ENCODE results near the gene CDK8. TPM values are rescaled to one million over a fixed set of nuclear protein-coding genes. Genes with fewer than 3 reads are reported as not detected.

CDK8 gene
- total and polyA plus RNA-seq, 10 of the 15 experiments (the other 5 are each of a cell fraction or from before 2014, with no cell fraction given) = 8.6 to 23.5 (median 12.5) TPM

DNA sequence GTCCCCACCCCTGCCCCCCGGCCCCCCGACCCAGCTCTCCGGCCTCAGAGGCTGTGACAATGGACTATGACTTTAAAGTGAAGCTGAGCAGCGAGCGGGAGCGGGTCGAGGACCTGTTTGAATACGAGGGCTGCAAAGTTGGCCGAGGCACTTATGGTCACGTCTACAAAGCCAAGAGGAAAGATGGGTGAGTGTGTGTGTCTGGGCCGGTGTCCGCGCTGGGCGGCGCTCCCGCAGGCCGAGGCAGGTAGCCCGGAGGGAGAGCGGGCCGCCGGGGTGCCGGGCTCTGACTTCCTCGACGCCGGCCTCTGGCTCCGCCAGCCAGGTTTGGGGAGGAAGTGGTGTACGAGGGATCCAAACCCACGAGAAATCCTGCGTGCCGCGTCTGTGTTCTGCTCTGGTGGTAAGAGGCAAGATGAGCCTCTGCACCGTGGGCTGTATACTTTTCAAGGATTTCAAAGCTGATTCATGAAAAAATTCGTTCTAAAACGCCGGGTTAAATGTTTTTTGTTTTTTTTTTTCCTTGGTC, 718 bp downstream of the CDK8 start (continued):
- TF ChIP-seq CBFB (IDR thresholded peaks at IDR 0.05; ENCODE audit: low read depth) (no peak), HDAC2 (IDR thresholded peaks at IDR 0.05) (no peak), SPI1 (IDR thresholded peaks at IDR 0.05; ENCODE audit: borderline replicate concordance, insufficient read depth, low read depth, low read length) (peak; percentile 42; the same call in 1 of the 2 replicates)

- H3K79me2 ChIP-seq (ENCODE audit: control insufficient read depth, insufficient read depth, low read length) = peaks cover 50% of the 10 kb centered on the region
- peak overlapping the region; percentile 76 for H3K4me2 ChIP-seq (ENCODE audit: control insufficient read depth, insufficient read depth)
- 1% methylated on average over 7 of the region's 7 CpGs for WGBS (ENCODE audit: insufficient coverage, insufficient replicate concordance, low lambda C conversion rate, missing lambda C conversion rate)
- no peaks in the 10 kb centered on the region for H3K9me3 ChIP-seq (replicated peaks; ENCODE audit: control insufficient read depth, insufficient read depth, low read length)
- H3K27ac ChIP-seq (ENCODE audit: control insufficient read depth, insufficient read depth) = peak overlapping the region; percentile 86
- no peaks in the 10 kb centered on the region for H3K4me1 ChIP-seq (ENCODE audit: control insufficient read depth, insufficient read depth, low read length)
- no peak for DNase-seq (ENCODE audit: low read depth, low spot score)
- CTCF ChIA-PET = interaction anchor here (0.6 to 3.0 kb wide), 6 partner anchors 10 to 645 kb away, joined by 3 to 15 read pairs (median 4); no protein-coding TSS in a partner anchor
- in situ Hi-C loops (cut with MboI) = no loop called here
- POLR2A ChIA-PET = no interaction called here
- SMC1A ChIA-PET (ENCODE audit: uncharacterized antibody, unreplicated experiment) = interaction anchor here (0.7 to 1.4 kb wide), 2 partner anchors 36 to 129 kb away, joined by 3 read pairs; no protein-coding TSS in a partner anchor
- H3K36me3 ChIP-seq (ENCODE audit: control insufficient read depth in 2 of 2, insufficient read depth in 2 of 2, low read length in 1 of 2) = no peaks in the 10 kb centered on the region
- peak overlapping the region; percentile 61 for H3K9ac ChIP-seq (ENCODE audit: control insufficient read depth, insufficient read depth, low read length)
- H3K27me3 ChIP-seq (replicated peaks in 1 of 2; ENCODE audit: control insufficient read depth in 2 of 2, insufficient read depth in 2 of 2, low read length in 1 of 2) = no peaks in the 10 kb centered on the region; a peak in 1 of 4 replicates
- intact Hi-C loops (cut with micrococcal nuclease; ENCODE audit: unreplicated experiment) = loop anchor here (2.0 to 5.0 kb wide), 2 partner anchors 34 to 72 kb away; no protein-coding TSS in a partner anchor
- peak overlapping the region; percentile 38; the same call in 1 of the 2 replicates for H2AFZ ChIP-seq (ENCODE audit: control insufficient read depth, low read depth, low read length)
- no peak for FAIRE-seq
- H3K4me3 ChIP-seq = peak overlapping the region; percentile 80
- H4K20me1 ChIP-seq (ENCODE audit: control insufficient read depth, insufficient read depth) = no peaks in the 10 kb centered on the region
- no peak for ATAC-seq
- BruUV-seq (replicated peaks) = no TSS peak
- TF ChIP-seq MEF2B (IDR thresholded peaks at IDR 0.05; ENCODE audit: partially characterized antibody, poor library complexity, severe bottlenecking) (no peak), SRF (IDR thresholded peaks at IDR 0.05; ENCODE audit: low read depth in 2 of 2, low read length in 2 of 2) (no peak), SIN3A (IDR thresholded peaks at IDR 0.05; ENCODE audit: low read depth, low read length) (no peak), YY1 (IDR thresholded peaks at IDR 0.05; ENCODE audit: low read depth, low read length) (no peak), ASH2L (IDR thresholded peaks at IDR 0.05; ENCODE audit: borderline replicate concordance, low read depth) (no peak), RBBP5 (conservative IDR thresholded peaks at IDR 0.05) (no peak), RCOR1 (conservative IDR thresholded peaks at IDR 0.05; ENCODE audit: low read depth, low read length) (no peak), SREBF2 (IDR thresholded peaks at IDR 0.05; ENCODE audit: low read length) (no peak), BHLHE40 (IDR thresholded peaks at IDR 0.05; ENCODE audit: borderline replicate concordance in 1 of 2, low read depth in 2 of 2, low read length in 1 of 2) (no peak), ZBTB33 (IDR thresholded peaks at IDR 0.05) (no peak), NR2C1 (IDR thresholded peaks at IDR 0.05) (no peak), DPF2 (IDR thresholded peaks at IDR 0.05) (no peak), MEF2A (IDR thresholded peaks at IDR 0.05; ENCODE audit: insufficient read depth, low read depth, low read length) (no peak)
- TF ChIP-seq, protein P1, sequence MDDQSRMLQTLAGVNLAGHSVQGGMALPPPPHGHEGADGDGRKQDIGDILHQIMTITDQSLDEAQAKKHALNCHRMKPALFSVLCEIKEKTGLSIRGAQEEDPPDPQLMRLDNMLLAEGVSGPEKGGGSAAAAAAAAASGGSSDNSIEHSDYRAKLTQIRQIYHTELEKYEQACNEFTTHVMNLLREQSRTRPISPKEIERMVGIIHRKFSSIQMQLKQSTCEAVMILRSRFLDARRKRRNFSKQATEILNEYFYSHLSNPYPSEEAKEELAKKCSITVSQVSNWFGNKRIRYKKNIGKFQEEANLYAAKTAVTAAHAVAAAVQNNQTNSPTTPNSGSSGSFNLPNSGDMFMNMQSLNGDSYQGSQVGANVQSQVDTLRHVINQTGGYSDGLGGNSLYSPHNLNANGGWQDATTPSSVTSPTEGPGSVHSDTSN (IDR thresholded peaks at IDR 0.05; ENCODE audit: insufficient replicate concordance, low read depth, low read length) = no peak
- RAD21 ChIA-PET (ENCODE audit: unreplicated experiment) = interaction anchor here (0.9 kb wide), 1 partner anchor 70 kb away, joined by 3 read pairs; no protein-coding TSS in a partner anchor
These were observed 1.2 kb downstream of the CDK8 start for GRCh38 chr13:26255115-26255514.

Measured in GM12878 (cell line).